Thyroid gland (tissue), 4 donors: ENCODE measurements around the gene UFD1.

Source experiments
- CTCF ChIP-seq, 6 experiments: fragments of 200-600 bp in 3 of 6; fragments of 450-650 bp in 3 of 6; sonication (generic) in 3 of 6; IDR thresholded peaks; one replicate each; pipeline ENCODE4 v1.5.1; 2016 to 2019; ENCODE audit warnings: antibody characterized with exemption in 6 of 6, mild to moderate bottlenecking in 2 of 6, inconsistent platforms in 1 of 6, moderate library complexity in 1 of 6
- POLR2A ChIP-seq, 2 donors: fragments of 450-650 bp; IDR thresholded peaks; one replicate each; pipeline ENCODE4 v1.6.1; 2017; ENCODE audit warnings: antibody characterized with exemption in 2 of 2, mild to moderate bottlenecking in 2 of 2, moderate library complexity in 1 of 2

- TF ChIP-seq CTCF (IDR thresholded peaks at IDR 0.05): no peak
- TF ChIP-seq POLR2A (IDR thresholded peaks at IDR 0.05): no peak
Measured at GRCh38 chr22:19497245-19497644, 18.3 kb upstream of the UFD1 start.
